Skin epidermis (tissue), 12 donors: Measurements from ENCODE around the gene LUM.
A peak's percentile ranks its signal among the peaks of the same experiment; 100 is the strongest.
"Not testable (repeated sequence)": the region's sequence is repeated elsewhere in the genome, so short reads cannot be mapped to it uniquely, and the experiment has no call there.

ENCODE experiments used
- H3K27ac ChIP-seq, 21 experiments: fragments of 200-600 bp; sonication (generic) in 11 of 21; one replicate each; pipeline ENCODE4 v1.5.0; 2020; ENCODE audit warnings: mild to moderate bottlenecking in 3 of 21, inconsistent platforms in 2 of 21, moderate library complexity in 2 of 21
- H3K4me3 ChIP-seq, 7 experiments: fragments of 200-600 bp; sonication (generic) in 2 of 7; one replicate each; pipeline ENCODE4 v1.5.0; 2020; ENCODE audit warnings: inconsistent platforms in 2 of 7, mild to moderate bottlenecking in 2 of 7, moderate library complexity in 1 of 7

Gene LUM

GRCh38 chr12:91089953-91090352 is 21.3 kb downstream of the LUM start:
- not testable (repeated sequence) for H3K4me3 ChIP-seq, H3K27ac ChIP-seq

- Histone ChIP-seq H3K4me3 (no peak overlapping the region), H3K27ac (no peak overlapping the region)
These were observed 31.3 kb downstream of the LUM start for GRCh38 chr12:91080041-91080440.

- no peak overlapping the region for H3K27ac ChIP-seq
- no peak overlapping the region for H3K4me3 ChIP-seq
These were observed 32.8 kb downstream of the LUM start for GRCh38 chr12:91078501-91078900.

- Histone ChIP-seq H3K4me3 (no peak overlapping the region), H3K27ac (no peak overlapping the region)
These were observed 33.9 kb downstream of the LUM start for GRCh38 chr12:91077228-91077954.

- no peak overlapping the region for H3K4me3 ChIP-seq
- no peak overlapping the region for H3K27ac ChIP-seq
These were observed 36.4 kb downstream of the LUM start for GRCh38 chr12:91074851-91075250.

GRCh38 chr12:91074154-91074709 is 37.1 kb downstream of the LUM start:
- H3K4me3 ChIP-seq = no peak overlapping the region
- peak overlapping the region in 1 of 21 experiments; percentile 54 for H3K27ac ChIP-seq

- no peak overlapping the region for H3K4me3 ChIP-seq
- H3K27ac ChIP-seq = no peak overlapping the region
These were observed 37.9 kb downstream of the LUM start for GRCh38 chr12:91073426-91073825.

- no peak overlapping the region for H3K27ac ChIP-seq
These were observed 38.4 kb downstream of the LUM start for GRCh38 chr12:91072931-91073330.

GRCh38 chr12:91070936-91071335 is 40.4 kb downstream of the LUM start:
- H3K27ac ChIP-seq = no peak overlapping the region
- H3K4me3 ChIP-seq = no peak overlapping the region

More at GRCh38 chr12:91072931-91073330, 38.4 kb downstream of the LUM start:
- H3K4me3 ChIP-seq = no peak overlapping the region

- Histone ChIP-seq H3K27ac (no peak overlapping the region), H3K4me3 (no peak overlapping the region)
These were observed 45.9 kb downstream of the LUM start for GRCh38 chr12:91065396-91065795.

GRCh38 chr12:91064640-91065039 is 46.7 kb downstream of the LUM start:
- Histone ChIP-seq H3K4me3 (no peak overlapping the region), H3K27ac (no peak overlapping the region)

GRCh38 chr12:91061091-91061490 is 50.2 kb downstream of the LUM start:
- Histone ChIP-seq H3K27ac (no peak overlapping the region), H3K4me3 (no peak overlapping the region)

- Histone ChIP-seq H3K27ac (peak overlapping the region in 2 of 21 experiments; percentile 28 to 45), H3K4me3 (no peak overlapping the region)
These were observed 52.1 kb downstream of the LUM start for GRCh38 chr12:91059211-91059610.

GRCh38 chr12:91058786-91059185 is 52.5 kb downstream of the LUM start:
- H3K27ac ChIP-seq = no peak overlapping the region
- H3K4me3 ChIP-seq = no peak overlapping the region

GRCh38 chr12:91057368-91058165 is 53.7 kb downstream of the LUM start, which contains the start of gene KERA:
Gene KERA (minus strand): TSS chr12:91058024. CDS start chr12:91056281, 1,743 bp downstream.
- Histone ChIP-seq H3K4me3 (no peak within 1 kb of the TSS), H3K27ac (no peak within 1 kb of the TSS)

- peak overlapping the region in 1 of 21 experiments; percentile 12 for H3K27ac ChIP-seq
- H3K4me3 ChIP-seq = no peak overlapping the region
These were observed 54.8 kb downstream of the LUM start for GRCh38 chr12:91056488-91056887.

- H3K4me3 ChIP-seq = no peak overlapping the region
- H3K27ac ChIP-seq = peak overlapping the region in 1 of 21 experiments; percentile 78
These were observed 55.3 kb downstream of the LUM start for GRCh38 chr12:91055976-91056375.

- peak overlapping the region in 8 of 21 experiments; percentile 13 to 78 (median 17) for H3K27ac ChIP-seq
- H3K4me3 ChIP-seq = no peak overlapping the region
These were observed 57.2 kb downstream of the LUM start for GRCh38 chr12:91053951-91054715.
